CD4-positive, alpha-beta T cell treated with Interleukin-15 for 1 hour (primary cell): ENCODE measurements around the gene GAREM2.

Experiments used
- DNase-seq: peaks from one replicate; pipeline ENCODE4 v3.0.0-alpha.2; 2020

The GAREM2 gene

GRCh38 chr2:26189751-26190150 lies 16.9 kb downstream of the GAREM2 start:
- no peak for DNase-seq

GRCh38 chr2:26190369-26190768 lies 17.5 kb downstream of the GAREM2 start:
- no peak for DNase-seq

DNA sequence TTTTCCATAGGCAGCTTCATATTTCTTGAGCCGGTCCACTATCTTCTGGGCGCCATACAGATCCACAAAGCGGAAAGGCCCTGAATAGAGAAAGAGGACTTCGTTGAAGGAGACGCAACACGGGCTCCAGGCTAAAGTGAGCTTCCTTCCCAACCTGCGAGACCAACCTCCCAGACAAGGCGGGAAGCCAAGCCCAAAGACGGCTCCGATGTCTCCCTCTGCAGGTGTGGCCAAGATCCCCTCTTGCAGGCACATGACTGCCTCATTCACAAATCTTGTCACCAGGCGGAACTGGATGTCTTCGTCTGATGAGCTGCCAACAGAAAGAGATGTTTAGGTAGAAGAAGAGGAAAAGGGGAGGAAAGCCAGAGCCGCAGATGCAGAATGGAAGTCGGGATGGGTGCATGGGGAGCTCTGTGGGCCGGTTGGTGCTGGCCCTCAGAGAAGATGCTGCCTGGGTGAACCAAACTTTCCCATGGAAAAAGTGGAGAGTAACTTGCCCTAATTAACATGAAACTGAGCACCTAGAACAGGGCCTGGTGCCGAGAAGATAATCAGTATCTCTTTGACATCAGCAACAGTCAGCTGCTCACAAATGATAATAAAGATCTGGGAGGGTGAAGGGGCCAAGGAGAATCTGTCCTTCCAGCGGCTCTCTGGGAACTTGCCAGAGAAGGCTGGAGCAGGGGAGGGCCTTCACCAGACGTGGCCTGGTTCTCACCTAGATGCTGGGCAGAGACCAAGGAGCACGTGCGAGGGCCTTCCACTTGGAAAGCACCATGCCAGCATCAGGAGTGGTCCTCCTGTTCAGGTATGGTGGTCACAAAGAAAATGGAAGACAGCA lies 18.6 kb downstream of the GAREM2 start:
- DNase-seq: no peak

- DNase-seq: no peak
These were observed 20.8 kb downstream of the GAREM2 start for GRCh38 chr2:26193578-26194231.

DNA sequence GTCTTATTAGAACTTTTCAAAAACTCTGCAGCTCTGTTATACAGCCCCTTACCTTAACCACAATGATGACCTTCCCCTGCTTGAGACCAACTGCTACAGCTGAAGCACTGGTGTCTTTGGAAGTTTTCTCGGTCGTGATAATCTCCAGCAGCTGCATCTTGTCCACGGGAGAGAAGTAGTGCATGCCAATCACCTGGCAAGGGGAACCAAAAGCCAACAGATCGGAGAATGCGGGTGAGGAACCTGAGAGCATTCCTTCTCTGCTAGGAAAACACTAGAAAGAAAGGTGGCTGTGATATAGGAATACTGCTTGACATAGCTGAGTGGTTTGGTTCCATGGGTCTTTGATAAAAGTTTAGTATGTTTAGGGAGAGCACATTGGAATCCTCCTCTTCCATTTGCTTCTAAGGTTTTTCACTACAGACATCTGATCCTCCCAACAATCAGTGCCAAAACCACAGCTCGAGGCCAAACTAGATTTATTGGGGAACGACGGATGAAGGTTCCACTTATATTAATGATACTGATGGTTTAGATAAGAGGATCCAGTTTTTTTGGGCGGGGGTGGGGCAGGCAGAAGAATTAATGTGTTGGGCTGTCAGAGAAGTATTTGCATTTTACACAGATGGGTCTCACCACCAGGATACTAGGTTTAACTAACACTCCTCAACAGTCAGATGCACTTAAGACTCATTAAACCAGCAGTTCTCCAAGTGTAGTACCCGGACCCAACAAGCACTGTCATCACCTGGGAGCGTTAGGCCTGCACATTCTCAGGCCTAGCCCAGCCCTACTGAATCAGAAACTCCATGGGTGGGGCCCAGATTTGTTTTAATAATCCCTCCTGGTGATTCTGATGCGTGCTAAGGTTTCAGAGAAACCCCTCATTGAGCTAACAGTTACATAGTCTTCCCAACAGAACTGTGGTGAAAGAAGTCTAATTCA lies 22.4 kb downstream of the GAREM2 start:
- no peak for DNase-seq

DNA sequence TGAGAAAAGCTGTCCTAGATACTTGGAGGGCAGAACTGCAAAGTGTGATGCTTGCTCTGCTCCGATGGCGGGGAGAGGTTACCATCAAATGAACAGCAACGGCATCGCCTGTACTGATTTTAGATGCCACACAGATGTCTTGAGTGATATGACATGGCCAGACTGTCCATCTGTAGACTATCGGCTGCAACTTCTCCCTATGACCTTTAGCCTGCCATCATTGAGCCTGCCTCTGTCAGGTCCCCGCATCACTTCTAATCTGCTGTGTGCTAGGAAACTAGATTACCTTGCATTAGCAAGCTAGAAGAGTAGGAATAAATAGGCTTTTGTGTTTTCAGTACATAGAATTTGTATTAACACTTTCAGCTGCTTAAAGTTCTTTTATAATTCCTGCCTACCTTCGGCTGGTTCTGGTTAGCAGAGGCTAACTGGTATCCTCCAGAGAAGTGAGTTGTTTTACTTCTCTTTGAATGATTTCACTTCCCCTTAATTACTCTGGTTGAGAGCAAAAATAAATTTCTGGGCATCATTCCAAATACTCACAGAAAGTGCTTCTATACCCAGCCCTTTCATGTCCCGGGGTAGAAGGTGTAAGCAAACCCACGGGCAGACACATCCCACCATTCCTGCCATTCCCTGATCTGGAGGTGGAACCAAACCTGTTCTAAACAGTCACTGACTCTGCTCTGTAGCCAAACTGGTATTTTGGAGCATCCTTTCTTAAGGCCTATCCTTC lies 24.0 kb downstream of the GAREM2 start:
- DNase-seq: no peak

DNA sequence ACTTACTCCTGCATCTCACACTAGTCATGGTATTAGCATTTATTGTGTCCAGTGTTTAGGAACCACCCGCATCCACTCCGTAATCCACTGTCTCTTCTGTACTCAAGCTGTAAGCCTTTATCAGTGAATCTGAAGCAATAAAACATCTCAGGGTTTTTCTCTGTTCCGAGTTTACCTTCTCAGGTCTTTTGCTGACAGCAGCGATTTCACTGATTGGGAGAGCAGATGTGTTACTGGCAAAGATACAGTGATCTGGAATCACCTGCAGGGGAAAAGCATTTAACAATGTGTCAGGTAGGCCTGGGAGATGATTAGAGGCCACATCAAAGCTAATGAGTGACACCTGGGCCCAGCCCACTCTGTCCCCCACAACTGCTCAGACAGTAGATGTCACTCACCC lies 24.6 kb downstream of the GAREM2 start:
- DNase-seq: no peak

DNA sequence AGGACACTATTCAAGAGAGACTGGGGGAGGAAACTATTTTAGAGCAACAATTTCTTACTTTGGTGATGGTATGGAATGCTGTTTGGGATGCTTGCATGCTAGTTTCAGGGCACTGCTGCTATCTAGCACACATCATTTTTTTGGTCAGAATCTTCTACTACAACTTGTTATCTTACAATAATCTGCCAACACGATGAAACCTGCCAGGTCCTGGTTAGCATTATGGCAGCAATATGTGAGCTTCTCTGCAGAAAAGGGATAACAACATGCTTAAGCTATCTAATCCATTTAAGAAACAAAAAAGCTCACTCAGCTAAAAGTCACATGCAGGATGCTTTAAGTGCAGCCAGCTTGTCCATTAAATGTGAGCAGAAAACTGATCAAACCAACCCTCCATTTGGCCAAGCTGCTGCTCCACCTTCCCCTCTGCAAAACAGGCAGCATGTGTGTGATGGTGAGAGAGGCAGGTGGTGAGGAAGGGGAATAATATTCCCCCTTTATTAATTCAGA lies 30.1 kb downstream of the GAREM2 start:
- no peak for DNase-seq

DNA sequence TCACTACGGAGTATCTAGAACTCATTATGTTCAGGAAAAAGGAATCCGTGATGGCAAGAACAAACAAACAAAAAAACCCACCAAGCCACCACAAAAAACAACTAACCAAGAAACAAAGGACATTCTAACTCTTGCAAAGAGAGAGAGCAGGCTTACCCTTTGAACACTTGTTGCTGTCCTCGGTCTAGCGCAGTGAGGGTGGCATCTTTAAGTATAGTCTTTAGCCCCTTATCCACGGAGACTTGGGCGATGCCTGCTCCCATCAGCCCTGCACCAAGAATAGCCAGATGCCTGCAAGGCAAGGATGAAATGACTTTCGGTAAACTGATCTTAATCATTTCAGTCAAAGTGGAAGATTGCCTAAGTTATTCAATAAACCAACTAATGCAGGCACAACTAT lies 31.0 kb downstream of the GAREM2 start:
- no peak for DNase-seq

DNA sequence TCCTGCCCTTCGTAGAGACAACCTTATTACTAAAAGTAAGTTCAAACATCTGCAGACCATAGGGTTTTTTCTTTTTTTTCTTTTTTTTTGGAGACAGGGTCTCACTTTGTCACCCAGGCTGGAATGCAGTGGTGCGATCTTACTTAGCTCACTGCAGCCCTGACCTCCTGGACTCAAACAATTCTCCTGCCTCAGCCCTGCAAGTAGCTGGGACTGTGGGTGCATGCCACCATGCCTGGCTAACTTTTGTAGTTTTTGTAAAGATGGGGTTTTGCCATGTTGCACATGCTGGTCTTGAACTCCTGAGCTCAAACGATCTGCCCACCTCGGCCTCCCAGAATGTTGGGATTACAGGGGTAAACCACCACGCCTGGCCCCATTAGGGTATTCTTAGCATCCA lies 39.1 kb downstream of the GAREM2 start:
- DNase-seq: no peak

GRCh38 chr2:26214759-26215158 lies 41.9 kb downstream of the GAREM2 start:
- DNase-seq: no peak

DNA sequence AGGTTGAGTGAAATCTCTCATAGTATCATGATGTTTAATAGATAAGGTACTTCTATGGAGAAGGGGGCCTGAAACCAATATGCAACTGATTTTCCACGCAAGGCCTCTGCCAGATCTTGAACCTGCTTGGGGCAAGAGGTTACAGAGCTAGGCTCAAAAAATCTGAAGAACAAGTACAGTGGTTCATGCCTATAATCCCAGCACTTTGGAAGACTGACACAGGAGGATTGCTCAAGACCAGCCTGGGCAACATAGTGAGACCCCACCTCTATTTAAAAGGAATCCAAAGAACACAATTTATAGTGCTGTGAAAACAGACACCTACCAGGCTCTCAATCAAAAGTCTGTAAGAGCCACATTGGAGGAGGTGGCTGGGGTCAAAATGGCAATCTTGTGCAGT lies 42.9 kb downstream of the GAREM2 start:
- no peak for DNase-seq

DNA sequence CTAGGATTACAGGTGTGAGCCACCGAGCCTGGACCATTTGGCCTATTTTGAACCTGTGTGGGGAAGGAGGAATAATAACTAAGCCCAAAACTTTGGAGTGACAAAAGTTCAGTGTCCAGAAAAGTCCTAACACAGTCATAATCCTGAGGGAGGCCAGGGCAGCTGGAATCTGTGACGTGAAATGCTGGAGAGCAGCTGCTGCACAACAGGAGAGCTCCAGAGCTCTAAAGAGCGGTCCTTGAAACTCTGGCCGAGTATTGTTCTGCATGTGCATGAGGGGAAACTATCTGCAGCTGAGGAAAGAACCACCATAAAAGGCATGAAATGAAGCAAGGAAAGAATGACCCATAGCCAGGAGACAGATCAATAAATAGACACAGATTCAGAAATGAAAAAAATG lies 43.7 kb downstream of the GAREM2 start:
- no peak for DNase-seq

- DNase-seq: no peak
These were observed 44.8 kb downstream of the GAREM2 start for GRCh38 chr2:26217720-26218119.

- DNase-seq: no peak
These were observed 50.1 kb downstream of the GAREM2 start for GRCh38 chr2:26223018-26223417.

DNA sequence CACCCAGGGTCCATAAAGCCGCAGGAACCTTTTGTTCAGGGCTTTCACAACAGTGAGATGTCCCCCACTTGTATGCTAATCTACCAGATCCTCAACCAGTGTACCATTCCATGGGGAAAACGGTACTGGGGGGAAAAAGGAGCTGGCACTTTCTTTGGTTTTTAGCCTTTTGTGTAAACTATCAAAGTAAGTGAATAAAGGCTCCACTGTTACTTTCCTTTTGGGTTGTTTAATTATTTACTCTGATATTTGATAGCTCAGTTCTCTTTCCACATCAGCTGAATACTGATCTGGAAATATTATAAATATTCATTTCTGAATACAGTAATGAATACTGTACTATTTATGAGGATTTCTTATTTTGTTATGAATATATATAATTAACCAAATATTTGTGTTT lies 51.2 kb downstream of the GAREM2 start:
- no peak for DNase-seq

- no peak for DNase-seq
These were observed 56.7 kb downstream of the GAREM2 start for GRCh38 chr2:26229595-26229994.

DNA sequence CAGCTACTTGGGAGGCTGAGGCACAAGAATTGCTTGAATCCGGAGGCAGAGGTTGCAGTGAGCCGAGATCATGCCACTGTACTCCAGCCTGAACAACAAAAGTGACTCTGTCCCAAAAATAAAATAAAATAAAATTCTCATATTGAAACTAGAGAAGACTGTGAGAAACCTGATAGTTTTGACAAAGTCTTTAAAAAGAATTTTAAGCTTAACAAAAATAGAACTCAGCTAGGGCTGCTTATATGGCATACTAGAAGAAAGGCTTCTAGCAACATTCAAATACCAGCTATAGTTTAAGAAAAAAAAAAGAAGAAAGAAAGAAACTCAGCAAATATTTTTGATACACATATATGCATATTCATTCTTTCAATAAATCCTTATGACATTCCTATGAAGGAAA lies 57.9 kb downstream of the GAREM2 start:
- DNase-seq: no peak

GRCh38 chr2:26235089-26235488 lies 62.2 kb downstream of the GAREM2 start:
- DNase-seq: no peak

GRCh38 chr2:26237868-26238267 lies 65.0 kb downstream of the GAREM2 start:
- no peak for DNase-seq

GRCh38 chr2:26238311-26238958 lies 65.5 kb downstream of the GAREM2 start:
- no peak for DNase-seq
